Medulla oblongata (tissue), 1 donor: ENCODE results near the gene CALD1.

Experiments
- DNase-seq: peaks from one replicate; pipeline ENCODE4 v3.0.0-alpha.2; 2015; ENCODE audit errors: extremely low spot score

The CALD1 gene

GRCh38 chr7:134859783-134860182, 80.3 kb downstream of the CALD1 start:
- no peak for DNase-seq

DNA sequence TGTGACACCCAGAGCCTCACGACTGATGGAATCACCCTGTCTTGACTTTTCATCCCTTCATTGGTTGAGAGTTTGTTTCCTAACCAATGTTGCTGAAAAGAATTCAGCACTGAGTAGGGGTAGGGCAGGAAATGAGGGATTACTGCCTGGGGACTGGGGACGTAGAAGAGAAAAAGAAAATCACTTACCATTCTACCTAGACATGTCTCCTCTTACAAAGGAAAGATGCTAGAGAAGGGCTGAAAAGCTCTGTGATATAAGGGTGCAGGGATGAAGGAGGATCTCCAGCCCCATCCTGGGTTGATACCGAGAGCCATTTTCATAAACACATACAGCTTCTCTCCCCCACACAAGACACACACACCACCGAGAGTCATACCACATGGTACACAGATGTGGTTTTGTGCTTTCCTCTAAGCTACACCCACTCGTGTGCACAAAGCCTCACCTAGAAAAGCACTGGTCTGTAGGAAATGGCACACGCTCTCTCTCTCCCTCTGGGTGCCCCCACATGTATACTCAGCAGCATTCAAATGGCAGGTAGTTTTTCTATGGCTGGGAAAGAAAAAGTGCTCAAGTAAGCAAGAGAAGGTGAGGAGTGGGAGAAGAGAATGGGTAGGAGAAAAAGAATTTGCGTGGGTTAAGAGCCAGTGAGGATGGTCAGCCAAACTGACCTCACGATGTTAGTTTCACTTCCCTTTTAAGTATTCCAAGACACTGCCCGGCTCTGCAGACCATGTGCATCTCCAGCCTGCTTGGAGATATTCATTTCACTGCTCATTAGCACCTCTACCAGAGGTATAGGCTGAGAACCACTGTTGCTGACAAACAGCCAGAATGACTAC, 85.8 kb downstream of the CALD1 start:
- DNase-seq, result peak; percentile 50

DNA sequence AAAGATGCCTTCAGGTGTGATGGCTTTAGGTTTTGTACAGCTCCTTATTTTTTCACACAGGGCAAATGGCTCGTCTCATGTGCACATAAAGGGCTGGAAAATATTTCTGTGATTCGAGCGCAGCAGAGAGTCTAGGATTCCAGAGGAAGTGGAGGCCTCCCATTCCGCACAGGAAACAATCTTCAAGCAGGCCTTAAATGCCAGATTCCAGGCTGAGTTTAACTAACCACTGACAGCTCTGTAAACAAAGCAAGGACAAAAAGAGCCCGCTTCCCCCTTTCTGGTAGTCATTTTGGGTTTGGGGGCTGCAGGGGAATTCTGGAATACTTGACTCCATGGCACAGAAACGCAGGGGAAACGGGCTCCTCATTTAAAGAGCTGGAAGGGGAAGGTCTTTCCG, 87.2 kb downstream of the CALD1 start:
- DNase-seq, result no peak

- no peak for DNase-seq
Measured at GRCh38 chr7:134870156-134870555, 90.7 kb downstream of the CALD1 start.

GRCh38 chr7:134870781-134871180, 91.3 kb downstream of the CALD1 start:
- no peak for DNase-seq

DNA sequence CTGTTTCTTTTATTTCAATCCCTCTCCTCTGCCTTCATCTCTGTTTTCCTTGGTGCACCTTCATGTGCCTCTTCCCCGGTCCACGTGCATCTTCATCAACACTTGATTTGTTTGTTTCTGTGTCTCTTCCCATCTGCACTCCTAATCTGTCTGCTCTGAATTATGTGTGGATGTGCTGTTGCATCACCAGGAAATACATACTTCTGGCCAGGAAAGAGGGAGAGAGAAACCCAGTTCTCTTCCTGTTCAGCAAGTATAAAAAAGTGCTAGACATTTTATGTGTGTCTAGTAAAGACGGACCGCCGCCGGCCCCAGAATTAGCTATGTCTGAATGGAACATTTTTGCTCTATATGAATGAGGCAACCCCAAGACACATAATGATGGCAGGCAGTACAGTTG, 93.8 kb downstream of the CALD1 start:
- no peak for DNase-seq

DNA sequence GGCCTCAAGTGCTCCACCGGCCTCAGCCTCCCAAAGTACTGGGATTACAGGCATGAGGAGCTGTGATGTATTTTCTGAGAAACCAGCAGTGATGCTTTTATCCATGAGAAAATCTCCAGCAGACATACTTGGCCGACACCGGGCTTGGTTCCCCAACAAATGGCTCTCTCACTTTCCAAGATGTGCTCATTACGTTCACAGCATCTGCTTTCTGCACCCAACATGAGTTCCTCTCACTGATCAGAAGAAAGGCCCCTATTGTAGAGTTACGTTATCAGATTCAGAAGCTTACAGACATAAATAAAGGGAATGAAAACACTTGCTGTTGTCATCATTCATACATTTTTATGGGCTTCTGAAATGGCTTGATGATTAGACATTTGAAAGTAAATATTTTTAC, 95.0 kb downstream of the CALD1 start:
- DNase-seq, result no peak

DNA sequence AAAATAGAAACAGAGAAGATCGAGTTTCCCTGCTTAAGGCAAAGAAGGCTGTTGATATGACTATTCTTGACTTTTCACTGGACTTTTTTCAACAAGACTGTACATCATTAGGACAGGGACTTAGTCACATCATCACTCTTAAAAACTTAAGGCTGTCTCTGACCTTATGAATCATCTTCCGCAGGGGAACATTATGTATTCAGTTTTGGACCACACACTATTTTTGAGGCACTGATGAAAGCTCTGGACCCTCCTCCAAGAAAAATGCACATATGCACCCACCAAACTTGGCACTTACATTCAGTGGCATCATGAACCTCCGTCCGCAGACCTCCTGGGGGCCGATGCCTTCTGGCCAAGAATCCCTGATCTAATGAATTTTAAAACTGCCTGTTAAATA, 96.4 kb downstream of the CALD1 start:
- DNase-seq, result no peak

DNA sequence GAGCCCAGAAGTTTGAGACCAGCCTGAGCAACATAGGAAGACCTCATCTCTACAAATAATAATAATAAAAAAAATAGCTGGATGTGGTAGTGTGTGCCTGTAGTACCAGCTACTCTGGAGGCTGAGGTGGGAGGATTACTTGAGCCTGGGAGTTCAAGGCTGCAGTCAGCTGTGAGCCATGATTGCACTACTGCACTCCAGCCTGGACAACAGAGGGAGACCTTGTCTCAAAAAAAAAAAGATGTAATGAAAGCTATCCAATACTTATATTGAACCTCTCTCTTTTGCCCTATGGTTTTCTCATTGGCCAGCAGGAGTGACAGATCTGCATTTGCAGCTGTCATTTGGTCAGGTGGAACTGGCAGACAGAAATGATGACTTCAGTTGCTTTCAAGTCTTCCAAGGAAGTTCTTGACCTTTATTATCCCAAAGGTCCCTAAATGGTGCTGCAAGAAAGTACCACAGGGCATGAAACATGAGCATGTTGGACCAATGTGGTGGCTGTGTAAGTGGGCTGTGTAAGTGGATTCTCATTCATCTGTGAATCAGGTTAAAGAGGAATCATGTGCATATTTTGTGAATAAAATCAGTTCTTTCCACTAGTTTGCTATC, 99.4 kb downstream of the CALD1 start:
- no peak for DNase-seq

GRCh38 chr7:134879815-134880475, 100.5 kb downstream of the CALD1 start:
- DNase-seq, result peak; percentile 37

DNA sequence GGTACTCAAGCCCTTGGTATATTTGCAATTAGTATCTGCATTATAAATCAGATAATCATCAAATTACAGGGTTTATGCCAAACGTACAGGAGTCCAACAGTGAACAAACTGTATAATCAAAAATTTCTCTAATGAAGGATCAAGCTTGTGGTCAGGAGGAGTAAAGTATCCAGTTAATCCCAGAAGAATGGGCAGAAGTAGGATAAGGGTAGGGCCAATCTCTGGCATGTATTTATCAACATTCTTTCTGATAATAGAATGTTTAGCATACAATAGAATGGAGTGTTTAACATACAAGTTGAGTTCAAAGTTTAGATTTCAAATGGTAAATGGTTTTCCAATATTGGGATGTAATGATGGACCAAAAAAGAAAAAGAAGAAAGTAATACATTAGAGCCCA, 103.0 kb downstream of the CALD1 start:
- DNase-seq, result no peak

DNA sequence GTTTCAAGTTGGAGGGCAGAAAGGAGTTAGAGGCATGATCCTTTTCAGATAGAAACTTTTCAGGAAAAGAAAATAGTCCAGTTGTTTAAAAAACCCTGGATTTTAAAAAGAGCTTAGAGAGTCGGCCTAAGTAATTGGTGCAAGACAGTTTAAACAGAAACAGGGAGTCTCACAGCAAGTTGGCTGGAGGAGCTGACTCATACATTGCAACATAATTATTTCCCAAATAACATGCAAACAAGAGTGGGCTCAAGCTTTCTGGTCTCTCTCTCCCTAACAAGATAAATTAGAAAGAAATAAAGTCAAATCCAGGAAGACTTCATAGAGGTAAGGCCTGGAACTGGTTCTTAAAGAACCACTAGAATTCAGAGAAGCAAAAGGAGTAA, 106.5 kb downstream of the CALD1 start:
- no peak for DNase-seq

DNA sequence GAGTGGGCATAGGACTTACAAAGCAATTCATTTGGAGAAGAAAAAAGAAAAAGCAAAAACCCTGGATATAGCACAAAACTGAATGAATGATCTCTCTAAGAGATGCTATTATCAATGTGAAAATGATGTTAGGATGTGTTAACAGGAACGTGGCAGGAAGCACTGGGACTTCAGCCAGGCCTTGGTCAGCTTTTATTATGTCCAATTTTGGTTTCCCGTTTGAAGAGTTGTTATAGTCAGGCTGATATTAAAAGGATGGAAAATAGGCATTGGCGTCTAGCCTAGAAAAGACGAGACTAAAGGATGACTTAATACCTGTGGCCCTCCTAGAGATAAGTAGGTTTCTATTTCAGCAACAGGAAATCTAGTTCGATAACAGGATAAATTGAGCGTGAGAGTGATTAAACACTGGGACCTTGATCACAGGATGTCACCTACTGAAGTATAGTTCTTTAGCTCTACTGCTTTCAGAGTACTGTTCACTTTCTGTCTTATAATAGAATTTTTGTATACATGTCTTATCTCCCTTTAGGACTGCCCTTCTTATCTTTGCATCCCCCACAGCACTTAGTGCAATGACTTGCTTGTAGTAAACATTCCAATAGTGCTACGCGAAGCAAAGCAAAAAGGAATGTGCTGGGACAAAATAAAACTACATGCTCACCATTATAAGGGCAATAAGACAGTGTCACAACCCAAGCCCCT, 107.1 kb downstream of the CALD1 start:
- no peak for DNase-seq

DNA sequence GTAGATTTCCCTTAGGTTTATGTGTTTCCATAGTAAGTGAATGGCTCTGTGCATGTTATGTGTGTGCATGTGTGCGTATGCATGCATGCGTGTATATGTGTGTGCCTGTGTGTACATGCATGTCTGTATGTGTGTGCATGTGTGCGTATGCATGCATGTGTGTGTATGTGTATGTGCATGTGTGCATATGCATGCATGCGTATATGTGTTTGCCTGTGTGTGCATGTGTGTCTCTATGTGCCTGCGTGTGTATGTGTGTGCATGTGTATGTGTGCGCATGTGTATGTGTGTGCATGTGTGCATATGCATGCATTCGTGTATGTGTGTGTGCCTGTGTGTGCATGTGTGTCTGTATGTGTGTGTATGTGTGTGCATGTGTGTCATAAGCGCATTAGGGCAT, 108.1 kb downstream of the CALD1 start:
- DNase-seq, result no peak

- no peak for DNase-seq
Measured at GRCh38 chr7:134888141-134888740, 108.8 kb downstream of the CALD1 start.

GRCh38 chr7:134890246-134891240, 111.1 kb downstream of the CALD1 start:
- peak; percentile 77 for DNase-seq

DNA sequence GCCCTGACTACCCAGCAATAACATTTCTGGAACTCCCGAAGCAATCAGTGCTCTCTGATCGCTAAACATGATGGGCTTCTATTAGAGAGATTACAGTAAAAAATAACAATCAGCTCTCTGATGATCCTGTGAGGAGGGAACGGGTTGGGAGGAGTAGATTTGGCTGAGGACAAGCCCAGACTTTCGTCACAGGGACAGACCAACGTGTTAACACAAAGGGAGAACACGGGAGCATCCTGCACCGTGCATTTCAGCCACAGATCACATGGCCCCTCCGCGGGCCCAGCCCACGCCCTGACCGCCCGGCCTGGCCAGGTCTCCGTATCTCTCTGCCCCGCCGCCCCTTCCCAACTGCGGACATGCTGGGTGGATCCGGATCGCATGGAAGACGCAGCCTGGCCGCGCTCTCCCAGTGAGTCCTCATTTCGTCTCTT, 111.8 kb downstream of the CALD1 start:
- peak; percentile 95 for DNase-seq

DNA sequence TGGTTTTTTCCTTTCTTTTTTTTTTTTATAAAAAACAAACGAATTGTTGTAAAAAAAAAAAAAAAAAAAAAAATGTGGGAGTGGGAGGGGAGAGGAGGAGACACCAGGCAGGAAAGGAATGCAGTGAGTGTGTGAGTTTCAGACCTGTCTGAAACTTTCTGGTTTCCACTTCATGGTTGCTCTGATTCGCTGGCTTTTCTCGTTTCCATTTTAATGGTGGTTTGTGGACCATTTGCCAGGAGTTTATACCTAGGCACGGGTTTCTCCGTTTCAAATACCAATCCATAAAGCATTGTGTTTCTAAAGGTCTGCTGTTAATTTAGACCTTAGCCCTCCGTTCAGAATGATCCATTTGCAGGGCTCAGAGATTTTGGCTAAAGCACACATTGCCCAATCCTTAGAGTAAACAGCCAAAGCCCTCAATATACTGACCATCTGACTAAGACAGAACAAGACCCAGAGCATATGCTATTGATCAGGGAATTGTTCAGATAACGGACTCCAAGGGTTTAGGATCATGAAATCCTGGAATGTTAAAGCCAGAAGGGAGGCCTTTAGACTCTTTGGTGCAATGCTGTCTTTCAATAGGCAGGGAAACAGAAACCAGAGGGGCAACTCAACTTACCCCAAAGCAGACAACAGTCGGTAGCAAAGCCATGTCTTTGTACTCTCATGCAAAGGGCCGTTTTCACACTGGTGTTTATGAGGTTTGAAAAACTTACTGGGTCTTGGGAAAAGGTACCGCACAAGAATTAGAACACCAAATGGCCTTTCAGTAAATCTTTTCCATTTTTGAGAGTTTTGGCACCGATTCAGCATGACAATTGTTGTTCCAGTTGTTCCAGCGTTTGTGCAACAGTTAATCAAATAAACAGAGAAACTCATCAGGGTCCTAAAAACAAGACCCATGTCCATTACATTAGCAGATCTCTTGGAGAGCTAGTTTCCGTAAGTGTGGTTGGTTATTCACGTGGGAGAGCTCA, 112.6 kb downstream of the CALD1 start:
- DNase-seq, result peak; percentile 49

DNA sequence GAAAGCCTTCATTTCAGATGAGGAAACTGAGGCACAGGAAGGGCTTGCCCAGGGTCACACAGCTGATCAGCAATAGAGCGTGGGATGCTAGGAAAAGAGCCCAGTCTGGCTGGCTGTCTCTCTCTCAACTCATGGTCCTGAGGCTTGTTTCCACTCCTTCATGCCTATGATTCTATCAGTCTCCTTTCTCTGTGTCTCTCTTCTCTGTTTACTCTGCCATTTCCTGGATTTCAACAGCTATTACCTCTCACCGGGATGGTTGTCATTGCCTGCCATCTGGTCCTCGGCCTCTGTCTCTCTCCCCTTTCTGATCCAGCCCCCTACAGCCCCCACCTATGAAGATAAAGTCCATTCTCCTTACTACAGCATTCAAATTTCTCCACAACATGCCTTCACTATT, 113.5 kb downstream of the CALD1 start:
- DNase-seq, result no peak
